IMR-90 (cell line): Measurements from ENCODE around the gene PDGFA. TPM values are rescaled to one million over a fixed set of nuclear protein-coding genes. Genes with fewer than 3 reads are reported as not detected.

Experiments used
- ATAC-seq: fragments of 200-7000 bp; cut with Tn5 transposase; 2 replicates; pipeline ENCODE4 v1.9.1; 2020; ENCODE audit warnings: low read depth, mild to moderate bottlenecking, moderate library complexity
- BruUV-seq: library from RNA; stranded (reverse); fragments of 400-500 nt; replicated peaks from 2 replicates; lab custom pipeline; 2021; lab: Mats Ljungman, UMichigan
- CTCF ChIA-PET: fragments of 300-600 bp; formaldehyde crosslinking; extraction: SDS; loops from one replicate; lab custom pipeline; 2021; ENCODE audit warnings: antibody characterized with exemption; lab: Yijun Ruan, JAX
- POLR2A ChIA-PET: fragments of 300-600 bp; sonication (Branson Sonifier 250); formaldehyde crosslinking; loops from one replicate; lab custom pipeline; 2022; ENCODE audit warnings: antibody characterized with exemption; ENCODE audit not compliant: unreplicated experiment; lab: Charles Lee
- DNase-seq: peaks from one replicate; pipeline ENCODE4 v3.0.0; 2013
- H2AFZ ChIP-seq: replicated peaks from 2 replicates; pipeline ENCODE3; 2013; ENCODE audit warnings: low read length, mild to moderate bottlenecking; ENCODE audit not compliant: poor library complexity
- H2AK5ac ChIP-seq: 2 replicates; pipeline ENCODE4 v1.6.1; 2013; ENCODE audit warnings: low read depth, low read length, inconsistent platforms
- H2AK9ac ChIP-seq: replicated peaks from 2 replicates; pipeline ENCODE3; 2013; ENCODE audit warnings: mild to moderate bottlenecking, low read depth, low read length, moderate library complexity; ENCODE audit not compliant: poor library complexity
- H2BK120ac ChIP-seq: 2 replicates; pipeline ENCODE4 v1.6.1; 2013; ENCODE audit warnings: low read depth, low read length, inconsistent platforms
- H2BK15ac ChIP-seq: 3 replicates; pipeline ENCODE4 v1.6.1; 2013; ENCODE audit warnings: low read depth, low read length, inconsistent platforms
- H2BK20ac ChIP-seq: 2 replicates; pipeline ENCODE4 v1.6.1; 2013; ENCODE audit warnings: low read depth, mild to moderate bottlenecking, inconsistent platforms, low read length, moderate library complexity
- H2BK5ac ChIP-seq: 2 replicates; pipeline ENCODE4 v1.6.1; 2013; ENCODE audit warnings: mild to moderate bottlenecking, low read depth, low read length, inconsistent platforms; ENCODE audit not compliant: poor library complexity, severe bottlenecking
- H3K14ac ChIP-seq: replicated peaks from 2 replicates; pipeline ENCODE4 v1.6.1; 2013; ENCODE audit warnings: low read depth, low read length, inconsistent platforms
- H3K18ac ChIP-seq: 2 replicates; pipeline ENCODE4 v1.6.1; 2013; ENCODE audit warnings: low read depth, low read length, control low read depth
- H3K23ac ChIP-seq: 2 replicates; pipeline ENCODE4 v1.6.1; 2013; ENCODE audit warnings: low read depth, low read length, inconsistent platforms
- H3K27ac ChIP-seq: 2 replicates; pipeline ENCODE4 v1.5.1; 2013; ENCODE audit warnings: mild to moderate bottlenecking, control low read depth, low read length; ENCODE audit not compliant: insufficient read depth
- H3K27me3 ChIP-seq: 2 replicates; pipeline ENCODE4 v1.6.1; 2013; ENCODE audit warnings: low read length; ENCODE audit not compliant: control insufficient read depth, insufficient read depth
- H3K36me3 ChIP-seq: 2 replicates; pipeline ENCODE4 v1.6.1; 2013; ENCODE audit warnings: low read length, mixed read lengths; ENCODE audit not compliant: control insufficient read depth, insufficient read depth
- H3K4ac ChIP-seq: 2 replicates; pipeline ENCODE4 v1.6.1; 2013; ENCODE audit warnings: low read depth, low read length, inconsistent platforms
- H3K4me1 ChIP-seq: 2 replicates; pipeline ENCODE4 v1.6.1; 2013; ENCODE audit warnings: low read length, mixed read lengths; ENCODE audit not compliant: control insufficient read depth, insufficient read depth
- H3K4me2 ChIP-seq: 2 replicates; pipeline ENCODE4 v1.6.1; 2013; ENCODE audit warnings: low read depth, mild to moderate bottlenecking, control low read depth, low read length, moderate library complexity
- H3K4me3 ChIP-seq: 2 replicates; pipeline ENCODE4 v1.5.1; 2013; ENCODE audit warnings: low read depth, mild to moderate bottlenecking, control low read depth, low read length, moderate library complexity; ENCODE audit not compliant: insufficient read depth
- H3K56ac ChIP-seq: 2 replicates; pipeline ENCODE4 v1.6.1; 2013; ENCODE audit warnings: low read length, inconsistent platforms; ENCODE audit not compliant: insufficient read depth; ENCODE audit errors: extremely low read depth
- H3K79me1 ChIP-seq, 2 experiments: 2 replicates each; pipeline ENCODE4 v1.6.1; 2013; ENCODE audit warnings: low read length in 2 of 2, inconsistent platforms in 1 of 2, low read depth in 1 of 2
- H3K9ac ChIP-seq: 2 replicates; pipeline ENCODE4 v1.6.1; 2013; ENCODE audit warnings: low read depth, low read length, control low read depth
- H3K9me1 ChIP-seq: 2 replicates; pipeline ENCODE4 v1.6.1; 2013; ENCODE audit warnings: low read length, inconsistent platforms; ENCODE audit not compliant: insufficient read depth
- H3K9me3 ChIP-seq: 2 replicates; pipeline ENCODE4 v1.6.1; 2013; ENCODE audit warnings: low read length; ENCODE audit not compliant: control insufficient read depth, insufficient read depth
- H4K20me1 ChIP-seq: 2 replicates; pipeline ENCODE4 v1.6.1; 2013; ENCODE audit warnings: low read length, inconsistent platforms; ENCODE audit not compliant: insufficient read depth
- H4K5ac ChIP-seq: 2 replicates; pipeline ENCODE4 v1.6.1; 2013; ENCODE audit warnings: mild to moderate bottlenecking, low read depth, low read length, control low read depth
- H4K8ac ChIP-seq, 2 experiments: 2 replicates each; pipeline ENCODE4 v1.6.1; 2013; ENCODE audit warnings: low read depth in 2 of 2, low read length in 2 of 2, control low read depth in 1 of 2, inconsistent platforms in 1 of 2
- H4K91ac ChIP-seq: 2 replicates; pipeline ENCODE4 v1.6.1; 2013; ENCODE audit warnings: low read depth, low read length, inconsistent platforms; ENCODE audit not compliant: insufficient read depth
- CEBPB ChIP-seq: IDR thresholded peaks from 2 replicates; pipeline ENCODE4 v1.6.1; 2012; ENCODE audit warnings: low read depth, low read length, improper control_type of control experiment
- ELK1 ChIP-seq: fragments of 150-350 bp; IDR thresholded peaks from 2 replicates; pipeline ENCODE4 v1.6.1; 2016; ENCODE audit warnings: low read depth, mild to moderate bottlenecking, low read length, moderate library complexity, borderline replicate concordance
- FOS ChIP-seq: fragments of 150-350 bp; IDR thresholded peaks from 2 replicates; pipeline ENCODE4 v1.6.1; 2016; ENCODE audit warnings: low read depth, low read length
- MAFK ChIP-seq: IDR thresholded peaks from 2 replicates; pipeline ENCODE4 v1.6.1; 2012; ENCODE audit warnings: low read depth, low read length, improper control_type of control experiment
- MAZ ChIP-seq: IDR thresholded peaks from 2 replicates; pipeline ENCODE4 v1.6.1; 2012; ENCODE audit warnings: low read depth, mild to moderate bottlenecking, low read length, improper control_type of control experiment, moderate library complexity, borderline replicate concordance
- POLR2A ChIP-seq: IDR thresholded peaks from 2 replicates; pipeline ENCODE4 v1.6.1; 2012; ENCODE audit warnings: mild to moderate bottlenecking, low read depth, low read length
- RAD21 ChIP-seq: IDR thresholded peaks from 2 replicates; pipeline ENCODE4 v1.6.1; 2012; ENCODE audit warnings: low read length, improper control_type of control experiment
- RCOR1 ChIP-seq: IDR thresholded peaks from 2 replicates; pipeline ENCODE4 v1.6.1; 2012; ENCODE audit warnings: mild to moderate bottlenecking, low read length, improper control_type of control experiment; ENCODE audit not compliant: insufficient replicate concordance
- RFX5 ChIP-seq: IDR thresholded peaks from 2 replicates; pipeline ENCODE4 v1.8.0; 2012; ENCODE audit warnings: low read depth, mild to moderate bottlenecking, low read length, moderate library complexity
- SMC3 ChIP-seq: fragments of 150-350 bp; IDR thresholded peaks from 2 replicates; pipeline ENCODE4 v1.6.1; 2016; ENCODE audit warnings: low read depth, mild to moderate bottlenecking, antibody characterized with exemption, low read length, moderate library complexity
- USF2 ChIP-seq: fragments of 150-350 bp; IDR thresholded peaks from 2 replicates; pipeline ENCODE4 v1.6.1; 2017; ENCODE audit warnings: mild to moderate bottlenecking, antibody characterized with exemption, low read length, low read depth
- WGBS, 2 experiments: methylation state at CpG; one replicate each; pipeline versions ENCODE4 v1.1.5 to v1.1.7; 2013; ENCODE audit warnings: missing lambda C conversion rate in 2 of 2; ENCODE audit not compliant: insufficient read length in 1 of 2; ENCODE audit errors: extremely low coverage in 2 of 2; 5-methylcytosine and 5-hydroxymethylcytosine counted together
- dilution Hi-C: fragments of 300-500 bp; cut with HindIII; formaldehyde crosslinking; loops from one replicate; pipeline ENCODE4 v1.14.3; 2018; ENCODE audit warnings: low sequenced_read_pairs; ENCODE audit not compliant: unreplicated experiment
- in situ Hi-C: fragments of 300-500 bp; cut with MboI; formaldehyde crosslinking; loops from 3 replicates; pipeline ENCODE4 v1.14.3; 2019; ENCODE audit warnings: low sequenced_read_pairs, inconsistent platforms, mixed read lengths
- intact Hi-C: fragments of 100-400 bp; cut with micrococcal nuclease; formaldehyde crosslinking; loops from 2 replicates; pipeline ENCODE4 v1.10.0; 2022
- polyA plus RNA-seq, 3 experiments: library from polyadenylated mRNA; depleted of rRNA; stranded (reverse); fragments of >200 nt; gene quantifications; 2 replicates each; pipeline ENCODE4 v1.2.3, GENCODE V29; 2012; ENCODE audit warnings: low replicate concordance in 1 of 3
- total RNA-seq: library from RNA; depleted of rRNA; stranded (reverse); fragments of >200 nt; gene quantifications from 2 replicates; pipeline ENCODE4 v1.2.3, GENCODE V29; 2012

The PDGFA gene
- total and polyA plus RNA-seq, 2 of the 4 experiments (the other 2 are of a cell fraction) = 3.3 to 3.8 TPM

GRCh38 chr7:491292-491957 lies 28.2 kb downstream of the PDGFA start:
- POLR2A ChIA-PET = no interaction called here
- no peak for TF ChIP-seq USF2
- TF ChIP-seq MAFK = no peak
- TF ChIP-seq RCOR1 = no peak
- TF ChIP-seq CEBPB = no peak
- TF ChIP-seq MAZ = no peak
- no peak for TF ChIP-seq RAD21
- no peak for TF ChIP-seq SMC3
- TF ChIP-seq FOS = no peak
- TF ChIP-seq POLR2A = no peak
- TF ChIP-seq ELK1 = no peak
- TF ChIP-seq RFX5 = no peak

More at GRCh38 chr7:491292-491957, 28.2 kb downstream of the PDGFA start:
- H3K23ac ChIP-seq = no peak overlapping the region
- H4K8ac ChIP-seq = no peak overlapping the region
- no peaks in the 10 kb centered on the region for H3K4me1 ChIP-seq
- H3K9me1 ChIP-seq = peaks cover under 1% of the 10 kb centered on the region
- no peaks in the 10 kb centered on the region; the same call in 1 of the 2 replicates for H3K9me3 ChIP-seq
- no peaks in the 10 kb centered on the region; the same call in 1 of the 2 replicates for H4K20me1 ChIP-seq
- in situ Hi-C loops (no loop called here), dilution Hi-C loops (no loop called here), intact Hi-C loops (no loop called here)
- CTCF ChIA-PET = no interaction called here
- H4K91ac ChIP-seq = no peak overlapping the region
- no peak overlapping the region for H2BK20ac ChIP-seq
- H3K14ac ChIP-seq = no peak overlapping the region
- no peak overlapping the region for H2BK5ac ChIP-seq
- H3K27ac ChIP-seq = no peak overlapping the region
- H3K4me3 ChIP-seq = no peak overlapping the region
- H2BK15ac ChIP-seq = no peak overlapping the region
- no peaks in the 10 kb centered on the region for H3K36me3 ChIP-seq
- no peak overlapping the region for H3K4me2 ChIP-seq
- no peak overlapping the region for H2AK9ac ChIP-seq
- H2BK120ac ChIP-seq = no peak overlapping the region
- no peak overlapping the region for H3K56ac ChIP-seq
- no peaks in the 10 kb centered on the region for H3K79me1 ChIP-seq
- no TSS peak for BruUV-seq
- 76% methylated on average over 9 of the region's 22 CpGs; no CpG with 5 or more reads in 1 of the 2 experiments for WGBS, 2 experiments
- H3K4ac ChIP-seq = no peak overlapping the region
- H4K5ac ChIP-seq = no peak overlapping the region
- peaks cover 21% of the 10 kb centered on the region for H3K27me3 ChIP-seq
- no peak for ATAC-seq
- H3K18ac ChIP-seq = no peak overlapping the region
- no peak overlapping the region for H2AFZ ChIP-seq
- DNase-seq = no peak
- H3K9ac ChIP-seq = no peak overlapping the region
- no peak overlapping the region for H2AK5ac ChIP-seq
